ENCODE data around the gene MED9.
"Not testable (repeated sequence)": the region's sequence is repeated elsewhere in the genome, so short reads cannot be mapped to it uniquely, and the experiment has no call there.

Gene MED9

GRCh38 chr17:17484451-17484899 lies 7.7 kb downstream of the MED9 start:
- in situ Hi-C loops (cut with HindIII; ENCODE audit: low sequenced_read_pairs): no loop called here
- H3K4me3 ChIP-seq (ENCODE audit: low read depth, low read length): no peak overlapping the region
- no peak for DNase-seq (ENCODE audit: low read depth, low spot score)
- TF ChIP-seq CTCF (IDR thresholded peaks at IDR 0.05; ENCODE audit: low read depth, low read length): no peak

GRCh38 chr17:17485420-17485819 lies 8.6 kb downstream of the MED9 start:
- in situ Hi-C loops (cut with HindIII; ENCODE audit: low sequenced_read_pairs): no loop called here
- no peak for TF ChIP-seq CTCF (IDR thresholded peaks at IDR 0.05; ENCODE audit: low read depth, low read length)
- H3K4me3 ChIP-seq (ENCODE audit: low read depth, low read length): no peak overlapping the region
- no peak for DNase-seq (ENCODE audit: low read depth, low spot score)

GRCh38 chr17:17486416-17486815 lies 9.6 kb downstream of the MED9 start:
- DNase-seq (ENCODE audit: low read depth, low spot score); in situ Hi-C loops (cut with HindIII; ENCODE audit: low sequenced_read_pairs); H3K4me3 ChIP-seq (ENCODE audit: low read depth, low read length): not testable (repeated sequence)

GRCh38 chr17:17487998-17488397 lies 11.2 kb downstream of the MED9 start:
- no peak for DNase-seq (ENCODE audit: low read depth, low spot score)
- TF ChIP-seq CTCF (IDR thresholded peaks at IDR 0.05; ENCODE audit: low read depth, low read length): no peak
- no peak overlapping the region for H3K4me3 ChIP-seq (ENCODE audit: low read depth, low read length)
- in situ Hi-C loops (cut with HindIII; ENCODE audit: low sequenced_read_pairs): no loop called here

GRCh38 chr17:17491031-17491471 lies 14.3 kb downstream of the MED9 start:
- DNase-seq (ENCODE audit: low read depth, low spot score): no peak
- in situ Hi-C loops (cut with HindIII; ENCODE audit: low sequenced_read_pairs): no loop called here
- TF ChIP-seq CTCF (IDR thresholded peaks at IDR 0.05; ENCODE audit: low read depth, low read length): no peak
- no peak overlapping the region for H3K4me3 ChIP-seq (ENCODE audit: low read depth, low read length)

GRCh38 chr17:17491546-17491988 lies 14.8 kb downstream of the MED9 start:
- H3K4me3 ChIP-seq (ENCODE audit: low read depth, low read length): no peak overlapping the region
- TF ChIP-seq CTCF (IDR thresholded peaks at IDR 0.05; ENCODE audit: low read depth, low read length): no peak
- in situ Hi-C loops (cut with HindIII; ENCODE audit: low sequenced_read_pairs): no loop called here
- no peak for DNase-seq (ENCODE audit: low read depth, low spot score)

- TF ChIP-seq CTCF (IDR thresholded peaks at IDR 0.05; ENCODE audit: low read depth, low read length): no peak
- H3K4me3 ChIP-seq (ENCODE audit: low read depth, low read length): no peak overlapping the region
- in situ Hi-C loops (cut with HindIII; ENCODE audit: low sequenced_read_pairs): no loop called here
- no peak for DNase-seq (ENCODE audit: low read depth, low spot score)
These were observed 15.3 kb downstream of the MED9 start for GRCh38 chr17:17492085-17492484.

Data from astrocyte of the spinal cord (primary cell).